TTC549 (cell line): ENCODE data around the gene FLOT1.

Experiments
- FAIRE-seq: peaks from 2 replicates; lab custom pipeline; 2012; peaks lifted over from hg19 to GRCh38; lab: Jason Lieb, UNC

The FLOT1 gene

GRCh38 chr6:30700340-30700739 is 42.1 kb downstream of the FLOT1 start:
- no peak for FAIRE-seq

- FAIRE-seq: no peak
Observed at GRCh38 chr6:30696432-30696831, 46.1 kb downstream of the FLOT1 start.

GRCh38 chr6:30691208-30691847 is 51.2 kb downstream of the FLOT1 start:
- FAIRE-seq: no peak

- FAIRE-seq: no peak
Observed at GRCh38 chr6:30690403-30691207, 51.9 kb downstream of the FLOT1 start, which contains the start of gene NRM. NRM (minus strand) TSS chr6:30690984; CDS start chr6:30690974, 10 bp downstream.

GRCh38 chr6:30689985-30690384 is 52.5 kb downstream of the FLOT1 start:
- FAIRE-seq: no peak

GRCh38 chr6:30689022-30689865 is 53.2 kb downstream of the FLOT1 start:
- no peak for FAIRE-seq

GRCh38 chr6:30688569-30688968 is 53.9 kb downstream of the FLOT1 start:
- no peak for FAIRE-seq

GRCh38 chr6:30687659-30688431 is 54.6 kb downstream of the FLOT1 start:
- no peak for FAIRE-seq

GRCh38 chr6:30686908-30687658 is 55.4 kb downstream of the FLOT1 start:
- FAIRE-seq: no peak

- FAIRE-seq: no peak
Observed at GRCh38 chr6:30686009-30686907, 56.2 kb downstream of the FLOT1 start, which contains the start of gene PPP1R18. PPP1R18 (minus strand) TSS chr6:30686645; CDS start chr6:30686018, 627 bp downstream.

GRCh38 chr6:30685157-30686008 is 57.1 kb downstream of the FLOT1 start:
- FAIRE-seq: no peak

GRCh38 chr6:30684386-30685156 is 57.9 kb downstream of the FLOT1 start:
- no peak for FAIRE-seq

- no peak for FAIRE-seq
Observed at GRCh38 chr6:30683980-30684338, 58.5 kb downstream of the FLOT1 start.

- no peak for FAIRE-seq
Observed at GRCh38 chr6:30683183-30683979, 59.1 kb downstream of the FLOT1 start.

- FAIRE-seq: no peak
Observed at GRCh38 chr6:30682143-30683117, 60.1 kb downstream of the FLOT1 start.

GRCh38 chr6:30681766-30682142 is 60.7 kb downstream of the FLOT1 start:
- no peak for FAIRE-seq
